Stimulated activated CD8-positive, alpha-beta memory T cell treated with anti-CD3 and anti-CD28 coated beads, Interleukin-7, amount 100 ng/mL, for 24 hours (primary cell): Measurements from ENCODE around the gene HS1BP3.

Experiments
- DNase-seq: peaks from one replicate; pipeline ENCODE4 v3.0.0-alpha.2; 2020; ENCODE audit warnings: low read depth

Gene HS1BP3

DNA sequence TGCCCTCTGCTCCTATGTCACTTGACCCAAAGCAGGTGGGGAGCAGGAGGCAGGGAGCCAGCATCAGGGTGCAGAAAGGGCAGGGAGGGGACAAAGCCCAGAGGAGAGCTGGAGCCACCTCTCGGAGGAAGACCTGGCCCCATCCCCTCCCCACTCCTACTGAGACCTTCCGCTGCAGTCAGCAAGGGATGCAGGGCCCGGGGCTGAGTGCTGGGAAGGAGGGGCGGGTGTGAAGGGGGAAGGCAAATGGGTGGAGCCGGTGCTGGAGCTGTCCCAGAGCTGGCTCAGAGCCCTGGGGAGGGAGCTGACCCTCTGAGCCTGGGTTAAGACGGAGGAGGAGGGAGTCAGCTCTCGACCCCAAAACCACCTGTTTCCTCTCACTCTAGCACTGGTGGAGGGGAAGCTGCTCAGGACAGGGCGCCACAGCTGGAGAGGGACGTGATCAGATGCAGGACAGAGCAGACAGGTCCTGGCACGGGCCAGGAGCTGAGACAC, 33.8 kb downstream of the HS1BP3 start:
- DNase-seq = no peak

DNA sequence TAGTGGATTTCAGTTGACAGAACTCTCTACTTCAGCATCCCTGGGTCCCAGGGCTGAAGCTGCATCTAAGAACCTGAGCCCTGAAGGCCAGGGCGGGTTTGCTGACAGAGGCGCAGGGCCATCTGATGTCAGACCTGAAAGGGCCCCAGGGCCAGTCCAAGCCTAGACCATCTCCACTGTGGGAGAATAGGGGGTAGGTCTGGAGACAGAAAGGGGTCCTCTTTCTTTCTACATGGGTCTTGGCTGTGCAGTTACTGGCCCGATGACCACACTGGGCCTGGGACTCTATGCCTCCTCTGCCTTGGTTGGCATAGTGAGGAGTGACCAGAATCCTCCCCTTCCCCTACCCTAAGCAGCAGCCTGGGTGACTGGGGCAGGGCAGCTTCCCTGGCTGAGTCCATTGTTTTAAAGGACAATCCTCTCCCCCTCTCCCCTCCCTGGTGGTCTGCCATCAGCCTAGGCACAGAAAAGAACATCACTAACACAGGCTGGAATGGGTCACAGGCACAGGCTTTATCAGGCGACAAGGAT, 34.5 kb downstream of the HS1BP3 start:
- no peak for DNase-seq

DNA sequence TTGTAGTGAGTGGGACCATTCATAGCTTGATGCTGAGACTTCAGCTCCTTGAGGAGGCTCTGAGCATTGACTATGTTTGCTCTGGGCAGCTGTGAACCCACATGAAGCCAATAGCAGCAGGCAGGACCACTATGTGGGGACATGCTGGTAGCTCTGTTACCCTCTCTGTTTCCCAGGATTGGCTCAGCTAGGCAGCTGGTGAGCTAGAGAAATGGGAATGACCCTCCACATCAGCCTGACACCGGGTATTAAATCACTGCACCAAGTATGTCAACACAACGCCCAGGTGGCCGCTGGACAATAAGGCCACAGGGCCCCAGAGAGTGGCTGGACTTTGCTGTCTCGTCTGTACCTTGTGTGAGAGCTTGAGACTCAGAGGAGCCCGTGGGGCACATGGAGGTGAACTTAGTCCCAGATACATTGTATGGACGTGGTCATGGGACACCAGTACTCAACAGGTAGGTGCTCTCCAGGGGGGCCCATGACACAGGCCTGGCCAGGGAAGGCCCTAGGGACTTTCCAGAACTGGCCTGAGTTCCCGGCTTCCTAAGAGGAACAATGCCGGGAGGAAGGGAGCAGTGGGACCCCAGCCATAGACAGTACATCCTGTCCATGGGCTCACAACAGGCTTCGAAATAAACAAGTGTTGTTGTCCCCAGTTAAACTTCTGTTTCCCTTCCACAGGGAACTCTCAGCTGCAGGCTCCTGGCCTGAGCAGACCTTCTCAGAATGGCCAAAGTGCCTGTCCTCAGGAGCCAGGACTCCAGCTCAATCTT, 35.2 kb downstream of the HS1BP3 start:
- DNase-seq = no peak

DNA sequence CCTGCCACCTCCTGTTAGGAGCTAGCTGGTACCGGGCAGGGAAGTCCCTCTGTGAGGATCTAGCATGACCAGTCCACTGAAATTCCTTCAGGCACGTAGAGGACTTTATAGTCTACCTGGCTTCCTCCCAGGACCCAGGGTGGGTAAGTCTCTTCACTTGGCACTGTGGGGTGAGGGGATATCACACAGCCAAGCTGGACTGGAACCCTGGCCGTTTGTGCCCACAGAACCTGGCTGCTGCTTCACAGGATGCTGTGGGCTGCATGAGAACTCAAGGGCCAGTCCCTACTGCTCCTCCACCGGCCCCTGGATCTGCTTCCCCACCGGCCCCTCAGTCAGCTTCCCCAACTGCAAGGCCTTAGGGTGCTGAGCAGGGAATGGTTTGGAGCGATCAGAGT, 35.8 kb downstream of the HS1BP3 start:
- DNase-seq = no peak

DNA sequence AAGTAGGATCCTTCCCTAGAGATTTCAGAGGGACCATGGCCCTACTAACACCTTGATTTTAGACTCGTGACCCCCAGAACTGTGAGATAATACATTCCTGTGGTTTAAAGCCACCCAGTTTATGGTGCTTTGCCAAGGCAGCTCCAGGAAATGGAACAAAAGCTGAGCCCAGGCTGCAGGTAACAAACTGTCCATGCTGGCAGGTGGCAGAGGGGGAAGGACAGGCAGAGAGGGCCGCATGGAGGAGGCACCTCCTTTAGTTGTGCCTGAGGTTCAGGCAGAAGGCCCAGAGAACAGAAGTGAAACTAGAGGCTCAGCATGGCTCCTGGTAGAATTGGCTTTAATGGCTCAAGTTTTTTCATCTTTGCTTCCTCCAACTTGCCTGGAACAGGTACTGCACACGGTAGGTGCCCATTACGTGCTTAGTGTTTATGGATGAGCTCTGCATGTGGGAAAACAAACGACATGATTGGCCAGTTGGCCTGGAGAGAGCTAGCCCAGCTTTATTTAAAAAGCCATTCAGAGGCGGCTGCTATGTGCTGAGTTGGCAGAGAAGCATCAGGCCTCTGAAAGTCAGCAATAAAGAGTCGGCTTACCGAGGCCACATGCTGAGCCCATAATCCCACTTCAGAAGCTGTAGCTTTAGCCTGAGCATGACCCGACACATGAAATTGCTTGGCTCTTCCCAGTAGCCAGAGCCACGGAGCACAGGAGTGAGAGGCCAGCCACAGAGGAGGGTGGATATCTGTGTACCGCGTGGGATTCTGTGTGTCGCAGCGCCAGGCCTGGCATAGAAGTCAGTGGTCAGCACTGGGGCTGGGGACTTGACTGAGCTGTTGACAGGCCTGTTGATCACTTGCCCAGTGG, 36.5 kb downstream of the HS1BP3 start:
- no peak for DNase-seq

DNA sequence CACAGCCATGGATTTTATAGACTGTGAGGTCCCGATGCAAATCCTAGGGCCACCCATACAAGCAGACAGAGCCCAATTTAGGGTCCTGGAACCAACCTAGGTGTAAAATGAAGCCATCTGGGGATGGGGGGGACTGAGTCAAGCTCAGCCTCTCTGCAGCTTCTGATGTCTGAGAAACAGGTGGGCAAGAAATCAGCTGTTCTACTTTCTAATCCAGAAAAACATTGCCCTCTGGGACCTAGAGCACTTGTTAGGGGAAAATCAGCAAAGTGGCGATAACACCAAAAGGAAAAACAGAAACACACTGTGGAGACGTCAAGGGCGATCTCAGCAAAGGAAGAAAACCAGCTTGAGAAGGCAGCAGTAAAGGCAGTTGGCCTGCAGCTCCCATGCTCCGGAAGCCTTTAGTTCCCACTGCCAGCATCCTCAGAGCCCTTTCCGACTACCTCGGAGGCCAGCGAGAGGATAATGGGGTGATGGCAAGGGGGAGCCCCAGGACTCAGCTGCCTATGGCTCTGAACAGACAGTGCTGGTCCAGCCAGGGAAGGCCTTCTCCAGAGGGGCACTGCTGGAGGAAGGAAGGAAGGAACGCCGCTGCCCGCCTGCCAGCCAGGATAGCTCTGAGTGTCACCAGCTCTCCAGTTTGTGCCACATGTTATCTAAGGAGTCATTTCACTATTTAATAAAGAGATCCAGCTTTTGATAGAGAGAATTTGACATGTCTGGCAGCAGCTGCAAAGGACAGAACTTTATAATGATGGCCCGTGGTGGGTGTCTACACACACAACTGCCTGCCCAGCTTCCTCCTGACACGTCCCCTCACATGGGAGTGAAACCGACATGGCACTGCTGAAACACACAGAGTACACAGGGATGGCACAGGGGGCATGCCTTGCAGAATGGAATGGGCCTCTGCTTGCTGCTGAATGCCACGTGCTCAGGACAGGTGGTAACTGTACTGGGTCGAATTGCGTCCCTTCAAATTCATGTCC, 37.7 kb downstream of the HS1BP3 start:
- no peak for DNase-seq

GRCh38 chr2:20611844-20612356, 39.0 kb downstream of the HS1BP3 start:
- no peak for DNase-seq

GRCh38 chr2:20611077-20611843, 39.6 kb downstream of the HS1BP3 start:
- no peak for DNase-seq

DNA sequence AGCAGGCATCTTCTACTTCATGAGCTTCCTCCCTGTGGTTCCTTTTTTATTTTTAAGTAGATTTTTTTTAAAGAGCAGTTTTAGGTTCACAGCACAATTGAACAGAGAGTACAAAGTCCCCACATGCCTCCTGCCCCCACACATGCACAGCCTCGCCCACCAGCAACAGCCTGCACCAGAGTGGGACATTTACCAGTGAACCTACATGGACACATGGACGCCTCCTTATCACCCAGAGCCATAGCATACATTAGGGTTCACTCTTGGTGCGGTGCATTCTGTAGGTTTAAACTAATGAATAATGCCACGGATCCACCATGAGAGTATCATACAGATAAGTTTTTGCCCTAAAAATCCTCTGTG, 40.9 kb downstream of the HS1BP3 start:
- no peak for DNase-seq

DNA sequence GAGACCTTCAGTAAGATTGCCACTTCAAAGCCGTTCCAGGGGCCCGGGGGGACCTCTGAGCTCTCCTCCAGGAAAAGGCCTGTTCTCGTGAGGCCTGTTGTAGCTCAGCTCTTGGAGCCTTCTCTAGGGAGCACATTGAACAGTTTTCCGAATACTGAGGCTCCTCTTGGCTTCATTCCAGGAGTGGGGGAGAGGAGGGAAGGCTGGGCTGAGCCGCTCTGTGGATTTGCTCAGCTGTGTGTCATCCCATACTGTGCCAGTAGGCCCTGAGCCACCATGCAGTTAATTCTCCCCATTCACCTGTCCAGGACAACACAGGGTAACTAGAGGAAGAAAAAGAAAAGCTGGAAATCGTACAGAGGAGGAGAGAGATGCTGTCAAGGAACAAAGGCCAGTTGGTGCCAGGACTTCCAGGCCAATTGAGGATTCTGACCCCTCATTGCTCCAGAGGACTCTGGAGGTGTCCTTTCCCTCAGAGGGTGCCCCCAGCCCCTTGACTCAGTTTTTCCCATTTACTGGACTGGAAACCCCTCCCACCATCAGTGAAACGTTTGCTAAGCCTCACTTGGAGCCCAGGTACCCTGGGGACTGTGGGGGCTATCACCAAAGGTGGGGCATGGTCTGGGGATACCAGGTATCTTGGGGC, 41.4 kb downstream of the HS1BP3 start:
- DNase-seq = no peak

- DNase-seq = no peak
Measured at GRCh38 chr2:20608666-20609348, 42.1 kb downstream of the HS1BP3 start.

DNA sequence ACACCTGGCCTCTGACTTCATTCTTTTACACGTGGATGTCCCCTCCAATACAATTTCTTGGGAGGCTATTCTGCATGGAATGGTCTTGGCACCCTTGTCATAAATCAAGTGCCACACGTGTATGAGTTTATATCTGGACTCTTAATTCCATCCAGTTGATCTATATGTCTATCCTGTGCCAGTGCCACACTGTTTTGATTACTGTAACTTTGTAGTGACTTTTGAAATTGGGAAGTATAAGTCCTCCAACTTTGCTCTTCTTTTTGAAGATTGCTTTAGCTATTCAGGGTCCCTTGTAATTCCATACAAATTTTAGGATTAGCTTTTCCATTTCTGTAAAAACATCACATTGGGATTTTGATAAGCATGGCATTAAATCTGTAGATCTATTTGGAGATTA, 43.5 kb downstream of the HS1BP3 start:
- DNase-seq = no peak

DNA sequence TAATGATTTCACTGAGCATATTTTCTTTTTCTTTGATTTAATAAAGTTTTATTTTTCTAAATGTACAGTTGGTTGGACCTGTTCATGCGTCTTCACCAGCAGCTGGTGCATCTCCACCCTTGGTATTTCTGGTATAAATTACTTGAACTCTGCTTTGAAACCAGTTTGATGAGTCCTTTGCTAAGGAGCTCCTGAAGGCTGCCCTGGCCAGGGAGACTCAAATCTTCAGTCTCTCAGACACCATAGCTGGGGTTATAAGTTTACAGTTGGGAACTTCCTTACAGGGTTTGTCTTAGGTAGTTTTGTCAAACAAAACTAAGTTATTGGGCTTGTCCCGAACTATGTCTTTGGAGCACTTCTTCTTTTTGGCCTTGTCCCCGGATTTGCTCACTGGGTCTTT, 44.7 kb downstream of the HS1BP3 start:
- no peak for DNase-seq

DNA sequence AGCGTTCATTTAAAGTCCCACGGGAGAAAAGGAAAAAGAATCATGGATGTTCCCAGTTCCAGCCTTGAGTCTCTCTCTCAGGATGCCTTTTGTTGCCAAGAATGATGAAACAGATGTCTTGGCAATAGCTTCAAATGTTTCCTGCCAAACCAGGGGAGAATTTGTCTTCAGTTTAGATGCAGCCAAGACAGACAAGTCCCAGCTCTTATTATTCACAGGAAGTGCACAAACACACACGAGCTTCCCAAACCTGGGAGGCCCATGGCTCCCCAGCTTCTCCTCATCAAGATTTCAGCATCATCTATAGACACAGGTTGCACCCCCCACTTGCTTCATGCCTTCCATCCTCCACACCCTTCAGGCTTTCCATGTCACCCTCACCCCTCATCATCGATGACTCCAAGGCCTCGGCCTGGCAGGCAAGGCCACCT, 45.9 kb downstream of the HS1BP3 start:
- DNase-seq = no peak

DNA sequence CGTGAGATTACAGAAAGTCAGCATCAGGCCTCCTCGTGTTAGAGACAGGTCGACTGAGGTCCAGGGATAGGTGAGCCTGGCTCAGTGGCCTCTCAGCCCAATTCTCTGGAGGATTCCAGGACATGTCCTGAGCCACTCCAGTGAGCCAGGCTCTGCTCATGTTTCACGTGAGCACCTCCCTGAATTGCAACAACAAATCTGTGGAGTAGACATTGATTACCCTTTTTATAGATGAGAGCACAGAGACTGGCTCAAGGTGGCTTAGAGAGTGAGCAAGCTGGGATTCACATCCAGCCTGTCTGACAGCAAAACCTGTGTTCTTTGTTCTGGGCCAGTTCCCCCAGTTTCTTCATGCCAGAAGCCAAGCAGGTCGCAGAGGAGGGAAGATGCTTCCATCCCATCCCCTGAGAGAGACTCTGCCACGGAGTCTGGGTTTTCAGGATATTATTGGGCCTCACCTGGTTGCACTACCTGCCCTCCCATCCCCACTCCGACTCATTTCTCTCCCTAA, 46.4 kb downstream of the HS1BP3 start:
- no peak for DNase-seq

DNA sequence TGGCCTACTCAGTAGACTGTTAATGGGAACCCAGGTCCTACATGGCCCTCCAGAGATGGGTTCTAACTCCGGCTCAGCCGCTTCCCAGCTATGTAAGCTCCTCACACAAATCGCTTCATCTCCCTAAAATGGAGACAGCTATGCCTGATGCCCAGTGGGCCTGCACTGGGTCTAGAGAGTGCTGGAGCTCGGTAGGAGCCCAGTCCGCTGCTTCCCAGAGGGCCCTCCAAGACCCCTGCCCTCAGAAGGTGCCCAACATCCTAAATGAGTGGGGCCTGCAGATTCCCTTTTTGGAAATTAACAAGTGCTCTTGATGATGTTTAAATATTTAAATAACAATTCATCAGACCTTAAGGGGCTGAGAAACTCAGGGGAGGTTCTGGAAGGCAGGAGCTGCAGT, 47.1 kb downstream of the HS1BP3 start:
- no peak for DNase-seq

DNA sequence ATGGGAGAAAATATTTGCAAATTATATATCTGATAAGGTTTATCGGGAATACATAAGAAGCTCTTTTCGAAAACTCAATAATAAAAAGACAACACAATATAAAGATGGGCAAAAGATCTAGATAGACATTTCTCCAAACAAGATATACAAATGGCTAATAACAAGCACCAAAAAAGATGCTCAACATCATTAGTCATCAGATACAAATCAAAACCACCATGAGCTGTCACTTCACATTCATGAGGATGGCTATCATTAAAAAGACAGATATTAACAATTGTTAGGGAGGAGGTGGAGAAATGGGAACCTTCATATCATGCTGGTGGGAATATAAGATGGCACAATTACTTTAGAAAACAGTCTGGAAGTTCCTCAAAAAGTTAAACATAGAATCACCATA, 48.1 kb downstream of the HS1BP3 start:
- no peak for DNase-seq

DNA sequence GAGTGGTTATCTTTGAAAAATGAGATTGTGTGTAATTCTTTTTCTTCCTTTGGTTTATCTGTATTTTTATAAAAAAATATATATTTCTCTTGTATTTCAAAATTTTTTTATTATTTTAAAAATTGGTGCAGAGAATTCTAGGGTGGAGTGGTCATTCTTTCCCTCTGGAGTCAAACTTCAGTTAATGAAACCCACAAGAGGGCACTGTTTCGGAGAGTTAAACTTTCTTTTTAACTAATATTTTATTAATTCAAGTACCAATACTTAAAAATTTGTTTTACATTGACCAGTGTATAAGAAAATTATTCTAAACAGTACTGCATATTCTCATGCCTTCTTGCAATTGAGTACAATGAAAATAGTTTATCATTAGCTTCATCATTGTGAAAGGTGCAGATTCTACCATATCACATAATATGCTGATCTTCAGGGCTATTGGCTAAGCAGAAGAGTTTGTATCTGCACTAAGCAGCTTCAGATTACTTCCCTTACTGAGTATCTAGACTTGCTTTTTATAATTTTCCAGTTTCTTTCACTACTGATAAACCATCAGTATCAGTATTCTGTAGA, 50.1 kb downstream of the HS1BP3 start:
- DNase-seq = no peak

DNA sequence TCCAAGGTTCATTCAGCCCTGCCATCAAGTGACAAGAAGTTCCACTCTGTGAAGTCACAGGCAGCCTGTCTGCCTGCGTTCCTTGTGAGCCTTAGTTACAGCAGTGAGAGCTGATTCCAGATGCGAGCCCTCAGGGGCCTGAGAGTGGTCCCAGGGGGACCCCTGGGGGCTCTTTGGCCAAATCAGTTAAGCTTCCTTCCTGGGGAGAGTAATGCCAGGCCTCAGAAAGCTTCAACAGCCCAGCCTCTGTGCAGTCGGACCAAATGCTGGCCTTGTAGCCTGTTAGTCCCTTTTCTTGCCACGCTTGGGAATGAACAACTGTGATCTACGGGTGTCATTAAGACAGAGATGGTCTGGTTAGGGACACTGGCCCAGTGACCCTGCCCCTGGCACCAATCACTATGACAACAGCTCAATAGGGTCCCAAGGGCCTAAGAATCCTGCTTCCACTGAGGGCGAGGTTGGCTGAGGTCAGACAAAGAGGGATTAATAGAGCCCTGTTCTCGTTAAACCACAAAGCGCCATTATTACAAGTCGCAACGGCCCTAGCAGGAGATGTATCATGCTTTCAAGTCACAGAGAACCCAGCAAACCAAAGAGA, 50.9 kb downstream of the HS1BP3 start:
- DNase-seq = no peak
